HEK293T (cell line): Measurements from ENCODE around the gene PAPSS2.
"Not testable (repeated sequence)": the region's sequence is repeated elsewhere in the genome, so short reads cannot be mapped to it uniquely, and the experiment has no call there.

Source experiments
- CTCF ChIA-PET: fragments of 350-600 bp; formaldehyde crosslinking; extraction: SDS; loops from one replicate; lab custom pipeline; 2021; ENCODE audit warnings: antibody characterized with exemption, inconsistent platforms; lab: Yijun Ruan, JAX
- POLR2A ChIA-PET: fragments of 350-600 bp; formaldehyde crosslinking; extraction: SDS; loops from one replicate; lab custom pipeline; 2020; ENCODE audit warnings: antibody characterized with exemption, inconsistent platforms; lab: Yijun Ruan, JAX
- DNase-seq: peaks from one replicate; pipeline ENCODE4 v3.0.0; 2012; ENCODE audit warnings: mixed read lengths; ENCODE audit errors: extremely low spot score
- ARNT ChIP-seq: fragments of 450-650 bp; IDR thresholded peaks from 2 replicates; pipeline ENCODE4 v1.6.1; 2017; ENCODE audit warnings: mild to moderate bottlenecking
- BHLHE40 ChIP-seq: fragments of 450-650 bp; IDR thresholded peaks from 2 replicates; pipeline ENCODE4 v1.6.1; 2016; ENCODE audit warnings: mild to moderate bottlenecking, moderate library complexity, borderline replicate concordance
- CTBP1 ChIP-seq: fragments of 450-650 bp; IDR thresholded peaks from 2 replicates; pipeline ENCODE4 v1.6.1; 2016; ENCODE audit warnings: borderline replicate concordance
- ELF4 ChIP-seq: fragments of 450-650 bp; IDR thresholded peaks from 2 replicates; pipeline ENCODE4 v1.6.1; 2017; ENCODE audit warnings: antibody characterized with exemption
- FOXA1 ChIP-seq: fragments of 450-650 bp; IDR thresholded peaks from 2 replicates; pipeline ENCODE4 v1.6.1; 2016; ENCODE audit warnings: mild to moderate bottlenecking
- FOXK2 ChIP-seq: fragments of 450-650 bp; IDR thresholded peaks from 2 replicates; pipeline ENCODE4 v1.6.1; 2016; ENCODE audit warnings: mild to moderate bottlenecking
- FOXM1 ChIP-seq: fragments of 450-650 bp; IDR thresholded peaks from 2 replicates; pipeline ENCODE4 v1.6.1; 2017; ENCODE audit warnings: mild to moderate bottlenecking, borderline replicate concordance
- HDGF ChIP-seq: fragments of 450-650 bp; IDR thresholded peaks from 2 replicates; pipeline ENCODE4 v1.6.1; 2017; ENCODE audit warnings: antibody characterized with exemption, borderline replicate concordance
- L3MBTL2 ChIP-seq: fragments of 450-650 bp; conservative IDR thresholded peaks from 2 replicates; pipeline ENCODE4 v1.6.1; 2016; ENCODE audit warnings: mild to moderate bottlenecking
- LEF1 ChIP-seq: fragments of 450-650 bp; IDR thresholded peaks from 2 replicates; pipeline ENCODE4 v1.6.1; 2017; ENCODE audit warnings: mild to moderate bottlenecking, borderline replicate concordance
- NFRKB ChIP-seq: fragments of 450-650 bp; IDR thresholded peaks from 2 replicates; pipeline ENCODE4 v1.6.1; 2016; ENCODE audit warnings: mild to moderate bottlenecking, moderate library complexity
- PKNOX1 ChIP-seq: fragments of 450-650 bp; IDR thresholded peaks from 2 replicates; pipeline ENCODE4 v1.6.1; 2016
- SP1 ChIP-seq: fragments of 450-650 bp; IDR thresholded peaks from 2 replicates; pipeline ENCODE4 v1.6.1; 2017
- SUZ12 ChIP-seq: fragments of 450-650 bp; IDR thresholded peaks from 2 replicates; pipeline ENCODE4 v1.6.1; 2016; ENCODE audit warnings: mild to moderate bottlenecking
- TARDBP ChIP-seq: fragments of 450-650 bp; IDR thresholded peaks from 2 replicates; pipeline ENCODE4 v1.6.1; 2016
- ZNF384 ChIP-seq: fragments of 450-650 bp; IDR thresholded peaks from 2 replicates; pipeline ENCODE4 v1.6.1; 2016

Gene PAPSS2

GRCh38 chr10:87659571-87660483 lies at the start of gene PAPSS2:
Gene PAPSS2, plus strand, starts transcription at chr10:87659878. Its CDS starts 104 bp downstream, at chr10:87659982.
- CTCF ChIA-PET, result interaction anchor here (1.0 kb wide), 1 partner anchor 75 kb away, joined by 3 read pairs; no protein-coding TSS in a partner anchor
- peak; percentile 33 for DNase-seq
- TF ChIP-seq L3MBTL2 (peak; percentile 11; the same call in 1 of the 2 replicates), FOXK2 (no peak), BHLHE40 (no peak), ARNT (no peak), FOXA1 (no peak), SUZ12 (no peak), NFRKB (no peak), TARDBP (no peak)
- POLR2A ChIA-PET, result interaction anchor here (0.8 to 1.4 kb wide), 6 partner anchors 25 to 160 kb away, joined by 3 to 5 read pairs (median 3); no protein-coding TSS in a partner anchor

GRCh38 chr10:87611341-87611740 lies 48.3 kb upstream of the PAPSS2 start:
- CTCF ChIA-PET, DNase-seq, POLR2A ChIA-PET: not testable (repeated sequence)

- ChIA-PET POLR2A (no interaction called here), CTCF (no interaction called here)
- TF ChIP-seq SUZ12 (no peak), TARDBP (no peak), BHLHE40 (no peak), FOXA1 (no peak), FOXM1 (no peak), FOXK2 (no peak)
- DNase-seq, result no peak
Measured at GRCh38 chr10:87612115-87612514, 47.6 kb upstream of the PAPSS2 start.

- CTCF ChIA-PET, result no interaction called here
- POLR2A ChIA-PET, result no interaction called here
- no peak for DNase-seq
- no peak for TF ChIP-seq BHLHE40
- no peak for TF ChIP-seq ARNT
- TF ChIP-seq FOXM1, result no peak
- TF ChIP-seq CTBP1, result no peak
Measured at GRCh38 chr10:87613751-87614150, 45.9 kb upstream of the PAPSS2 start.

- CTCF ChIA-PET, result no interaction called here
- TF ChIP-seq LEF1, result no peak
- POLR2A ChIA-PET, result no interaction called here
- no peak for DNase-seq
Measured at GRCh38 chr10:87615856-87616255, 43.8 kb upstream of the PAPSS2 start.

- ChIA-PET CTCF (no interaction called here), POLR2A (no interaction called here)
- no peak for TF ChIP-seq ELF4
- DNase-seq, result no peak
Measured at GRCh38 chr10:87617503-87617902, 42.2 kb upstream of the PAPSS2 start.

- ChIA-PET CTCF (no interaction called here), POLR2A (no interaction called here)
- DNase-seq, result no peak
- TF ChIP-seq CTBP1, result no peak
- TF ChIP-seq TARDBP, result no peak
- no peak for TF ChIP-seq ELF4
- no peak for TF ChIP-seq FOXM1
- TF ChIP-seq SP1, result no peak
- no peak for TF ChIP-seq FOXK2
- TF ChIP-seq FOXA1, result no peak
- no peak for TF ChIP-seq LEF1
- no peak for TF ChIP-seq NFRKB
- no peak for TF ChIP-seq PKNOX1
Measured at GRCh38 chr10:87618566-87619423, 40.9 kb upstream of the PAPSS2 start.

- TF ChIP-seq LEF1, result no peak
- TF ChIP-seq ZNF384, result no peak
- no peak for TF ChIP-seq PKNOX1
- TF ChIP-seq HDGF, result no peak
- CTCF ChIA-PET, result interaction anchor here (0.7 kb wide), 2 partner anchors 9 to 14 kb away, joined by 3 read pairs; no protein-coding TSS in a partner anchor
- DNase-seq, result no peak
- POLR2A ChIA-PET, result no interaction called here
Measured at GRCh38 chr10:87619705-87620104, 40.0 kb upstream of the PAPSS2 start.

GRCh38 chr10:87621440-87621839 lies 38.2 kb upstream of the PAPSS2 start:
- DNase-seq, POLR2A ChIA-PET, CTCF ChIA-PET: not testable (repeated sequence)
